ENCODE results near the gene SLC22A5. TPM values are rescaled to one million over a fixed set of nuclear protein-coding genes. Genes with fewer than 3 reads are reported as not detected.

The SLC22A5 gene
- polyA plus RNA-seq, 1 donor (not counting 4 experiments of a cell fraction or from before 2014, with no cell fraction given): 14.8 TPM

DNA sequence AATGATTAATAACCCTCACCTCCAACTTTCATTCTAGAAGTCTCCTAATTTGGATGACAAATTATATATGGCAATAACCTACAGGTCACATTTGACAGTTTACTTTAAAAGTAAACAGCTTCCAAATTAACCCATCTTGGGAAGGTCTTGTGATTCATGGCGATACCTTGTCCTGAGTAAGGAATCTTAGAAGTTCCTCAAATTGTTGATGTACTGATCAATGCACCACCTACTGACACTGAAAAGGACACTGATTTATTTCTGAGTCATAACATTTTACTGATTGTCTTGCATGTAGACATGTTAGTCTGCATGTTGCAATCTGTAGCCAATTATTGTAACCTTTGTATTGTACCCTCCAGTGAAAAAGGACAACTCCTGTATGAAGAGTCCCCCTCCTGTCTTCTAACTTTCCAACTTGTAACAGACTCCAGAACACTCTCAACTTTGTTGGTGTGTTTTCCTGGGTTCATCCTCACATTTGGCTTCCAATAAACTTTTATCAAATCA, 16.0 kb upstream of the SLC22A5 start:
- dilution Hi-C loops (cut with MboI; ENCODE audit: extremely low pct_ligation_motif_present, low sequenced_read_pairs): no loop called here
- Histone ChIP-seq H3K27me3 (ENCODE audit: control insufficient read depth, extremely low read depth, insufficient read depth, low read length) (no peaks in the 10 kb centered on the region), H3K9me3 (ENCODE audit: control insufficient read depth, low read depth, low read length) (no peaks in the 10 kb centered on the region), H4K20me1 (ENCODE audit: control insufficient read depth, extremely low read depth, insufficient read depth, low read length) (no peaks in the 10 kb centered on the region), H3K36me3 (ENCODE audit: control insufficient read depth in 2 of 2, extremely low read depth in 1 of 2, insufficient read depth in 2 of 2, low read length in 2 of 2) (peaks cover 9 to 18% of the 10 kb centered on the region in 2 experiments), H3K4me1 (ENCODE audit: control insufficient read depth, extremely low read depth, insufficient read depth, low read length) (peaks cover 6% of the 10 kb centered on the region), H3K9me1 (ENCODE audit: control insufficient read depth, extremely low read depth, insufficient read depth, low read length) (no peaks in the 10 kb centered on the region), H3K79me2 (ENCODE audit: control insufficient read depth, insufficient read depth, low read length) (no peaks in the 10 kb centered on the region), H3K4me2 (ENCODE audit: control insufficient read depth, extremely low read depth, insufficient read depth, low read depth, low read length) (no peak overlapping the region), H2AFZ (ENCODE audit: control insufficient read depth, low read length) (no peak overlapping the region), H3K27ac (ENCODE audit: control insufficient read depth, insufficient read depth, low read length) (no peak overlapping the region), H3K4me3 (ENCODE audit: control insufficient read depth in 2 of 3, extremely low read depth in 1 of 3, insufficient read depth in 2 of 3, low read depth in 1 of 3, low read length in 3 of 3) (no peak overlapping the region), H3K9ac (ENCODE audit: control insufficient read depth, extremely low read depth, insufficient read depth, low read length) (no peak overlapping the region)
- DNase-seq (ENCODE audit: low read depth, low spot score): no peak
- TF ChIP-seq EZH2 (IDR thresholded peaks at IDR 0.05; ENCODE audit: low read length) (no peak), CTCF (optimal IDR thresholded peaks at IDR 0.05 in 1 of 3, IDR thresholded peaks at IDR 0.05 in 1 of 3, conservative IDR thresholded peaks at IDR 0.05 in 1 of 3; ENCODE audit: extremely low read depth in 1 of 3, insufficient read depth in 2 of 3, low read length in 3 of 3) (no peak)
- no peak for FAIRE-seq

DNA sequence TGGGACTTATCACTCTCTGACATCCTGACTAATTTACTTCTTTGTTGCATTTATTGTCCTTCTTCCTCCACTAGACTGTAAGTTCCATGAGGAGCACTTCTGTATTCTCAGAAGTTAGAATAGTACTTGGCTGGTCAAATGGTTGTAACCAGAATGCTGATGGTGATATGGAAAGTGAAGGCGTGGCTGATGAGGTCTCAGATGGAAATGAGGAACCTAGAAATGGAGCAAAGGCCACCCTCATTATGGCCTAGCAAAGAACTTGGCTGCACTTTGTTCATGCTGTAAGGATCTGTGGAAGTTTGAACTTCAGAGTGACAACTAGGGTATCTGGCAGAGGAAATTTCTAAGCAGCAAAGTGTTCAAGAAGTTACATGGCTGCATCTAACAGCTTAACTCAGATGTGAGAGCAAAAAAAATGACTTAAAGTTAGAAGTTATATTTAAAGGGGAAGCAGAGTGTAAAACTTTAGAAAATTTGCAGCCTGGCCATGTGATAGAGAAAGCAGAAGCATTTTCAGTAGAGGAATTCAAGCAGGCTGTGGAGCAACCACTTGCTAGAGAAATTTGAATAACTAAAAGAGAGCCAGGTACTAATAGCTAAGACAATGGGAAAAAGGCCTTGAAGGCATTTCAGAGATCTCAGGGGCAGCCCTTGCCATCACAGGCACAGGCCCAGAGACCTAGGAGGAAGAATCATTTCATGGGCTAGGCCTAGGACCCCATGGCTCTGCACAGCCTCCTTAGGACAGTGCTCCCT, 14.9 kb upstream of the SLC22A5 start:
- Histone ChIP-seq H3K4me3 (ENCODE audit: control insufficient read depth in 2 of 3, extremely low read depth in 1 of 3, insufficient read depth in 2 of 3, low read depth in 1 of 3, low read length in 3 of 3) (no peak overlapping the region), H3K9ac (ENCODE audit: control insufficient read depth, extremely low read depth, insufficient read depth, low read length) (no peak overlapping the region), H3K79me2 (ENCODE audit: control insufficient read depth, insufficient read depth, low read length) (no peaks in the 10 kb centered on the region), H3K4me2 (ENCODE audit: control insufficient read depth, extremely low read depth, insufficient read depth, low read depth, low read length) (no peak overlapping the region), H3K27me3 (ENCODE audit: control insufficient read depth, extremely low read depth, insufficient read depth, low read length) (no peaks in the 10 kb centered on the region), H3K4me1 (ENCODE audit: control insufficient read depth, extremely low read depth, insufficient read depth, low read length) (peaks cover 6% of the 10 kb centered on the region), H2AFZ (ENCODE audit: control insufficient read depth, low read length) (no peak overlapping the region), H3K9me3 (ENCODE audit: control insufficient read depth, low read depth, low read length) (no peaks in the 10 kb centered on the region), H3K36me3 (ENCODE audit: control insufficient read depth in 2 of 2, extremely low read depth in 1 of 2, insufficient read depth in 2 of 2, low read length in 2 of 2) (peaks cover 11 to 14% of the 10 kb centered on the region in 2 experiments), H4K20me1 (ENCODE audit: control insufficient read depth, extremely low read depth, insufficient read depth, low read length) (no peaks in the 10 kb centered on the region), H3K9me1 (ENCODE audit: control insufficient read depth, extremely low read depth, insufficient read depth, low read length) (no peaks in the 10 kb centered on the region), H3K27ac (ENCODE audit: control insufficient read depth, insufficient read depth, low read length) (no peak overlapping the region)
- no peak for DNase-seq (ENCODE audit: low read depth, low spot score)
- dilution Hi-C loops (cut with MboI; ENCODE audit: extremely low pct_ligation_motif_present, low sequenced_read_pairs): no loop called here
- TF ChIP-seq CTCF (optimal IDR thresholded peaks at IDR 0.05 in 1 of 3, IDR thresholded peaks at IDR 0.05 in 1 of 3, conservative IDR thresholded peaks at IDR 0.05 in 1 of 3; ENCODE audit: extremely low read depth in 1 of 3, insufficient read depth in 2 of 3, low read length in 3 of 3): no peak
- no peak for TF ChIP-seq EZH2 (IDR thresholded peaks at IDR 0.05; ENCODE audit: low read length)
- FAIRE-seq: no peak

Data from keratinocyte (primary cell).